ENCODE measurements around the gene SAMD4A. TPM values are rescaled to one million over a fixed set of nuclear protein-coding genes. Genes with fewer than 3 reads are reported as not detected.

The SAMD4A gene
- total RNA-seq, 1 donor from 2014 or later, result 30.0 TPM

- TF ChIP-seq CTCF (IDR thresholded peaks at IDR 0.05; ENCODE audit: unreplicated experiment), result no peak
- H3K9me3 Mint-ChIP-seq, result no peaks in the 10 kb centered on the region
- H3K36me3 Mint-ChIP-seq, result no peaks in the 10 kb centered on the region
- no peak for DNase-seq (ENCODE audit: low spot score in 2 of 2, unreplicated experiment in 2 of 2)
- H3K27ac Mint-ChIP-seq, result peak overlapping the region; percentile 41
- no peak overlapping the region for H3K4me3 Mint-ChIP-seq
- peaks cover 59% of the 10 kb centered on the region for H3K4me1 Mint-ChIP-seq
- peaks cover 2% of the 10 kb centered on the region for H3K27me3 Mint-ChIP-seq (ENCODE audit: low read depth)
Measured at GRCh38 chr14:54673193-54674045, 106.5 kb downstream of the SAMD4A start.

GRCh38 chr14:54674046-54674741, 107.3 kb downstream of the SAMD4A start:
- DNase-seq (ENCODE audit: low spot score in 2 of 2, unreplicated experiment in 2 of 2), result no peak
- Mint-ChIP-seq H3K36me3 (no peaks in the 10 kb centered on the region), H3K27me3 (ENCODE audit: low read depth) (peaks cover 2% of the 10 kb centered on the region), H3K27ac (no peak overlapping the region), H3K9me3 (no peaks in the 10 kb centered on the region), H3K4me1 (peaks cover 63% of the 10 kb centered on the region), H3K4me3 (no peak overlapping the region)
- TF ChIP-seq CTCF (IDR thresholded peaks at IDR 0.05; ENCODE audit: unreplicated experiment), result no peak

GRCh38 chr14:54675236-54676128, 108.6 kb downstream of the SAMD4A start:
- Mint-ChIP-seq H3K9me3 (no peaks in the 10 kb centered on the region), H3K27ac (no peak overlapping the region)

GRCh38 chr14:54676812-54677708, 110.1 kb downstream of the SAMD4A start:
- TF ChIP-seq CTCF (IDR thresholded peaks at IDR 0.05; ENCODE audit: unreplicated experiment), result no peak
- Mint-ChIP-seq H3K36me3 (no peaks in the 10 kb centered on the region), H3K9me3 (no peaks in the 10 kb centered on the region), H3K27me3 (ENCODE audit: low read depth) (peaks cover 2% of the 10 kb centered on the region), H3K4me3 (no peak overlapping the region), H3K27ac (peak overlapping the region; percentile 89), H3K4me1 (peaks cover 61% of the 10 kb centered on the region)
- no peak for DNase-seq (ENCODE audit: low spot score in 2 of 2, unreplicated experiment in 2 of 2)

More at GRCh38 chr14:54675236-54676128, 108.6 kb downstream of the SAMD4A start:
- peaks cover 2% of the 10 kb centered on the region for H3K27me3 Mint-ChIP-seq (ENCODE audit: low read depth)
- DNase-seq (ENCODE audit: low spot score in 2 of 2, unreplicated experiment in 2 of 2), result no peak
- no peaks in the 10 kb centered on the region for H3K36me3 Mint-ChIP-seq
- H3K4me1 Mint-ChIP-seq, result peaks cover 60% of the 10 kb centered on the region
- H3K4me3 Mint-ChIP-seq, result no peak overlapping the region
- TF ChIP-seq CTCF (IDR thresholded peaks at IDR 0.05; ENCODE audit: unreplicated experiment), result no peak

Data from mesothelial cell of epicardium (in vitro differentiated cells).